Measurements from ENCODE around the gene NEUROG1. TPM values are rescaled to one million over a fixed set of nuclear protein-coding genes. Genes with fewer than 3 reads are reported as not detected.

NEUROG1 gene
- polyA plus RNA-seq, 1 experiment, result not detected

- CTCF ChIA-PET, result interaction anchor here (1.0 to 3.1 kb wide), 4 partner anchors 15 to 58 kb away, joined by 3 to 11 read pairs (median 4); no protein-coding TSS in a partner anchor
Measured at GRCh38 chr5:135508496-135509005, 27.2 kb downstream of the NEUROG1 start.

GRCh38 chr5:135505973-135506372 lies 29.8 kb downstream of the NEUROG1 start:
- H3K27me3 ChIP-seq (ENCODE audit: control insufficient read depth, insufficient read depth, low read length), result peaks cover 16% of the 10 kb centered on the region
- POLR2A ChIA-PET, result interaction anchor here (0.6 kb wide), 1 partner anchor 45 kb away, joined by 3 read pairs; no protein-coding TSS in a partner anchor
- TF ChIP-seq CTCF (IDR thresholded peaks at IDR 0.05; ENCODE audit: insufficient read depth, low read depth, low read length), result no peak
- no peaks in the 10 kb centered on the region for H3K36me3 ChIP-seq (ENCODE audit: control insufficient read depth, insufficient read depth, low read length)
- H3K4me3 ChIP-seq (ENCODE audit: low read depth, low read length), result no peak overlapping the region
- CTCF ChIA-PET, result interaction anchor here (1.2 to 1.8 kb wide), 2 partner anchors 40 to 46 kb away, joined by 3 to 4 read pairs; no protein-coding TSS in a partner anchor
- DNase-seq (ENCODE audit: low read depth), result no peak

More at GRCh38 chr5:135508496-135509005, 27.2 kb downstream of the NEUROG1 start:
- no peak for TF ChIP-seq CTCF (IDR thresholded peaks at IDR 0.05; ENCODE audit: insufficient read depth, low read depth, low read length)
- POLR2A ChIA-PET, result no interaction called here
- Histone ChIP-seq H3K36me3 (ENCODE audit: control insufficient read depth, insufficient read depth, low read length) (no peaks in the 10 kb centered on the region), H3K27me3 (ENCODE audit: control insufficient read depth, insufficient read depth, low read length) (peaks cover 18% of the 10 kb centered on the region), H3K4me3 (ENCODE audit: low read depth, low read length) (no peak overlapping the region)
- no peak for DNase-seq (ENCODE audit: low read depth)

DNA sequence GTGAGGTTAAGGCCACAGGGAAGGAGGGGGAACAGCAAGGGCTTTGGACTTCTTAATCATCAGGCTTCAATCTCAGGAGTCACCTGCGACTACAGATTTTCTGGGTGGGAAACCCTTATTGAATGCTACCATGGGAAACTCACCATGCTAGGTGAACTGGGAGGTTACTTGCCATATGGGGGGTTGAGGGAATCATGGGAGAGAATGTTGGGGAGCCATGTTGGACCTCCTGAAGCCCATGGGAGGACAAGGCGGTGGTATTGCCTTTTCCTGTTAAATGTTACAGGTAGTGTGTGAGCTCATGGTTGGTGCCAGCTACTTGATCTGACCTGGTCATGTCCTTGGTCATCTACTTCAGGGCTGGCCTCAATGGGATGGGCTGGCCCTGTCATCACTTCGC lies 31.4 kb downstream of the NEUROG1 start:
- peaks cover 10% of the 10 kb centered on the region for H3K27me3 ChIP-seq (ENCODE audit: control insufficient read depth, insufficient read depth, low read length)
- H3K4me3 ChIP-seq (ENCODE audit: low read depth, low read length), result no peak overlapping the region
- DNase-seq (ENCODE audit: low read depth), result no peak
- H3K36me3 ChIP-seq (ENCODE audit: control insufficient read depth, insufficient read depth, low read length), result no peaks in the 10 kb centered on the region
- TF ChIP-seq CTCF (IDR thresholded peaks at IDR 0.05; ENCODE audit: insufficient read depth, low read depth, low read length), result no peak
- CTCF ChIA-PET, result interaction anchor here (1.0 to 1.8 kb wide), 3 partner anchors 11 to 47 kb away, joined by 4 to 6 read pairs (median 4); no protein-coding TSS in a partner anchor
- POLR2A ChIA-PET, result no interaction called here

- H3K36me3 ChIP-seq (ENCODE audit: control insufficient read depth, insufficient read depth, low read length), result no peaks in the 10 kb centered on the region
- ChIA-PET CTCF (interaction anchor here (1.0 to 1.8 kb wide), 3 partner anchors 11 to 48 kb away, joined by 4 to 6 read pairs (median 4); no protein-coding TSS in a partner anchor), POLR2A (no interaction called here)
- no peak overlapping the region for H3K4me3 ChIP-seq (ENCODE audit: low read depth, low read length)
- DNase-seq (ENCODE audit: low read depth), result no peak
- peaks cover 10% of the 10 kb centered on the region for H3K27me3 ChIP-seq (ENCODE audit: control insufficient read depth, insufficient read depth, low read length)
- TF ChIP-seq CTCF (IDR thresholded peaks at IDR 0.05; ENCODE audit: insufficient read depth, low read depth, low read length), result no peak
Measured at GRCh38 chr5:135503871-135504270, 31.9 kb downstream of the NEUROG1 start.

DNA sequence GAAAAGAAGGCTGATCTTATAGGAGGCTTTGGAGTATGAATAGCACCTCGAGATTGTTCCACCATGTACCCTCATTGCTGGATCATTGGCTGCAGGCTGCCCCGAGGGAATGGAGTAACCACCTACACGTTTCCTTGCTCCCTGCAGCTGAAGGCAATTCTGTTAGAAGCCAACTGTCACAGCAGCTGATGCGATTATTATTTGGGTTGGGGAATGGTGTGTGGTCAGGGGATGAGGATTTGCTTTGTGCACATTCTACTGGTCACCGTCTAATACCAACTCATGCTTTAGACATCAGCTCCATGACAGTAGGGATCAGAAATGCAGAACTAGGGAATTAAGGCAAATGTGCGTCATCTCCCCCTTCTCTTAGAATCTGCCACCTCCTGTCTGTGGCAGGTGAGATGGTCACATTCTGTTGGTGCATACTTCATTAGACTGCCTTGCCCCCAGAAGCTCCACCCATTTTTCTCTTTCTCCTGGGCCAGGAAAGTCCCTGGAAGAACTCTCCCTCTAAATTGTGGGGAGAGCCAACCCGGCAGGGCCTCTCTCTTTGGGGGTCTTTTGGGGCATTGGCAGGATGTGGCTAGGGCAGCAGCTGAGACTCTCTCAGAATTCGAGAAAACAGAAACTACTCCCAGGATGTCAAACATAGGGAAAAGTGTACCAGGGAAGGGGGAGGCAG lies 32.8 kb downstream of the NEUROG1 start:
- Histone ChIP-seq H3K36me3 (ENCODE audit: control insufficient read depth, insufficient read depth, low read length) (no peaks in the 10 kb centered on the region), H3K27me3 (ENCODE audit: control insufficient read depth, insufficient read depth, low read length) (peaks cover 5% of the 10 kb centered on the region), H3K4me3 (ENCODE audit: low read depth, low read length) (no peak overlapping the region)
- DNase-seq (ENCODE audit: low read depth), result no peak
- no peak for TF ChIP-seq CTCF (IDR thresholded peaks at IDR 0.05; ENCODE audit: insufficient read depth, low read depth, low read length)
- POLR2A ChIA-PET, result no interaction called here
- CTCF ChIA-PET, result interaction anchor here (1.6 to 1.8 kb wide), 2 partner anchors 10 to 38 kb away, joined by 6 to 9 read pairs; no protein-coding TSS in a partner anchor

Data from BJ (cell line).